Upper lobe of left lung (tissue), 6 donors: ENCODE results near the gene CNP. TPM values are rescaled to one million over a fixed set of nuclear protein-coding genes. Genes with fewer than 3 reads are reported as not detected.

Source experiments
- ATAC-seq, 2 donors: fragments of 200-7000 bp; cut with Tn5 transposase; one replicate each; pipeline ENCODE4 v1.9.1; 2022; ENCODE audit warnings: mild to moderate bottlenecking in 2 of 2, moderate library complexity in 2 of 2; ENCODE audit not compliant: low FRiP score in 2 of 2
- DNase-seq, 2 donors: peaks; one replicate each; pipeline ENCODE4 v3.0.0-alpha.2; 2019 to 2020
- H3K27ac ChIP-seq, 4 donors: fragments of 200-600 bp; sonication (generic); one replicate each; pipeline ENCODE4 v1.5.1; 2016 to 2019
- H3K27me3 ChIP-seq, 4 donors: fragments of 200-600 bp; sonication (generic); one replicate each; pipeline ENCODE4 v1.5.1; 2017 to 2019
- H3K36me3 ChIP-seq, 4 donors: fragments of 200-600 bp; sonication (generic); one replicate each; pipeline ENCODE4 v1.5.1; 2016 to 2019
- H3K4me1 ChIP-seq, 4 donors: fragments of 200-600 bp; sonication (generic); one replicate each; pipeline ENCODE4 v1.5.1; 2018 to 2019
- H3K4me3 ChIP-seq, 4 donors: fragments of 200-600 bp; sonication (generic); one replicate each; pipeline ENCODE4 v1.5.1; 2017 to 2019; ENCODE audit warnings: mild to moderate bottlenecking in 2 of 4, moderate library complexity in 1 of 4
- H3K9me3 ChIP-seq, 4 donors: fragments of 200-600 bp; sonication (generic); one replicate each; pipeline ENCODE4 v1.5.1; 2018 to 2019
- CTCF ChIP-seq, 6 experiments: fragments of 450-650 bp in 4 of 6; fragments of 200-600 bp in 2 of 6; sonication (generic) in 2 of 6; IDR thresholded peaks; one replicate each; pipeline ENCODE4 v1.5.1; 2016 to 2019; ENCODE audit warnings: antibody characterized with exemption in 6 of 6
- EP300 ChIP-seq, 4 donors: sonication (generic); formaldehyde crosslinking; IDR thresholded peaks; one replicate each; pipeline ENCODE4 v1.5.1; 2017; ENCODE audit warnings: antibody characterized with exemption in 4 of 4, control low read depth in 2 of 4
- POLR2A ChIP-seq, 4 donors: fragments of 450-650 bp; IDR thresholded peaks; one replicate each; pipeline ENCODE4 v1.5.1; 2016 to 2017; ENCODE audit warnings: antibody characterized with exemption in 4 of 4, mild to moderate bottlenecking in 2 of 4
- POLR2AphosphoS5 ChIP-seq, 2 donors: sonication (generic); formaldehyde crosslinking; IDR thresholded peaks; one replicate each; pipeline ENCODE4 v1.5.1; 2017; ENCODE audit warnings: antibody characterized with exemption in 2 of 2
- WGBS, 2 donors: methylation state at CpG; one replicate each; pipeline ENCODE4 v1.1.5; 2017 to 2018; 5-methylcytosine and 5-hydroxymethylcytosine counted together
- total RNA-seq, 6 donors: library from RNA; depleted of rRNA in 4 of 6; stranded (reverse); fragments of >200 nt in 4 of 6; gene quantifications; one replicate each; pipeline versions ENCODE4 v1.1.0 to v1.2.1, GENCODE V29; 2016 to 2021
- donor health status: DM: no; HTN: no; CAD: no; lungs with moderate emphysema.
- donor health status: DM: no; HTN: yes; CAD: no; lungs with severe emphysema.

CNP gene
- total RNA-seq, 6 donors from 2014 or later, result 33.4 to 62.3 (median 45.3) TPM

GRCh38 chr17:41942626-41943373 lies 23.8 kb upstream of the CNP start:
- no peak overlapping the region for H3K4me3 ChIP-seq
- ATAC-seq, result no peak
- no peaks in the 10 kb centered on the region for H3K36me3 ChIP-seq
- no peak for TF ChIP-seq EP300 (IDR thresholded peaks at IDR 0.05)
- TF ChIP-seq POLR2AphosphoS5 (IDR thresholded peaks at IDR 0.05), result no peak
- TF ChIP-seq CTCF (IDR thresholded peaks at IDR 0.05), result no peak
- TF ChIP-seq POLR2A (IDR thresholded peaks at IDR 0.05), result no peak
- no peaks in the 10 kb centered on the region for H3K9me3 ChIP-seq
- H3K27me3 ChIP-seq, result no peaks in the 10 kb centered on the region
- H3K4me1 ChIP-seq, result peaks cover 0 to 9% (median 0%) of the 10 kb centered on the region in 4 donors
- H3K27ac ChIP-seq, result peak overlapping the region in 1 of 4 donors; percentile 61
- DNase-seq, result no peak
- WGBS, 2 donors, result 88 to 90% methylated on average over 8 of the region's 8 CpGs

- Histone ChIP-seq H3K27ac (peak overlapping the region in 2 of 4 donors; percentile 49 to 61), H3K4me1 (peaks cover 0 to 9% (median 0%) of the 10 kb centered on the region in 4 donors), H3K4me3 (no peak overlapping the region), H3K27me3 (no peaks in the 10 kb centered on the region), H3K9me3 (no peaks in the 10 kb centered on the region), H3K36me3 (no peaks in the 10 kb centered on the region)
- DNase-seq (no peak), ATAC-seq (no peak)
- WGBS, 2 donors, result 84 to 91% methylated on average over 3 of the region's 3 CpGs
- TF ChIP-seq POLR2A (IDR thresholded peaks at IDR 0.05) (no peak), EP300 (IDR thresholded peaks at IDR 0.05) (no peak), POLR2AphosphoS5 (IDR thresholded peaks at IDR 0.05) (no peak), CTCF (IDR thresholded peaks at IDR 0.05) (no peak)
Observed at GRCh38 chr17:41943492-41943891, 23.1 kb upstream of the CNP start.

GRCh38 chr17:41944943-41945342 lies 21.7 kb upstream of the CNP start:
- Histone ChIP-seq H3K9me3 (no peaks in the 10 kb centered on the region), H3K4me1 (peaks cover 0 to 9% (median 0%) of the 10 kb centered on the region in 4 donors), H3K27ac (peak overlapping the region in 2 of 4 donors; percentile 33 to 68), H3K36me3 (no peaks in the 10 kb centered on the region), H3K27me3 (no peaks in the 10 kb centered on the region), H3K4me3 (no peak overlapping the region)
- ATAC-seq, result no peak
- peak in 1 of 2 donors; percentile 53 for DNase-seq
- TF ChIP-seq POLR2A (IDR thresholded peaks at IDR 0.05), result no peak
- TF ChIP-seq CTCF (IDR thresholded peaks at IDR 0.05), result no peak
- TF ChIP-seq EP300 (IDR thresholded peaks at IDR 0.05), result no peak
- TF ChIP-seq POLR2AphosphoS5 (IDR thresholded peaks at IDR 0.05), result no peak
- WGBS, 2 donors, result 58 to 71% methylated on average over 3 of the region's 3 CpGs

GRCh38 chr17:41948762-41949460 lies 17.7 kb upstream of the CNP start:
- 77 to 85% methylated on average over 7 to 11 of the region's 11 CpGs for WGBS, 2 donors
- Histone ChIP-seq H3K4me3 (no peak overlapping the region), H3K36me3 (no peaks in the 10 kb centered on the region), H3K4me1 (peaks cover 0 to 6% (median 0%) of the 10 kb centered on the region in 4 donors), H3K27ac (no peak overlapping the region), H3K27me3 (no peaks in the 10 kb centered on the region), H3K9me3 (no peaks in the 10 kb centered on the region)
- TF ChIP-seq EP300 (IDR thresholded peaks at IDR 0.05), result no peak
- no peak for TF ChIP-seq CTCF (IDR thresholded peaks at IDR 0.05)
- no peak for TF ChIP-seq POLR2A (IDR thresholded peaks at IDR 0.05)
- no peak for TF ChIP-seq POLR2AphosphoS5 (IDR thresholded peaks at IDR 0.05)
- ATAC-seq (peak in 1 of 2 donors; percentile 14), DNase-seq (no peak)
